Esophagus squamous epithelium (tissue), 5 donors: Measurements from ENCODE around the gene GPC6. TPM values are rescaled to one million over a fixed set of nuclear protein-coding genes. Genes with fewer than 3 reads are reported as not detected.
"Not testable (repeated sequence)": the region's sequence is repeated elsewhere in the genome, so short reads cannot be mapped to it uniquely, and the experiment has no call there.

Experiments used
- DNase-seq: peaks from one replicate; lab custom pipeline; 2025; lab: John Stamatoyannopoulos, UW
- H3K27ac ChIP-seq, 4 donors: fragments of 200-600 bp; sonication (generic); one replicate each; pipeline ENCODE4 v1.5.1; 2016 to 2019; ENCODE audit warnings: mild to moderate bottlenecking in 1 of 4
- H3K27me3 ChIP-seq, 4 donors: fragments of 200-600 bp; sonication (generic); 1 replicate in 3 of 4; 2 replicates in 1 of 4; pipeline versions ENCODE4 v1.5.1 to v1.6.0; 2017 to 2021; ENCODE audit warnings: antibody characterized with exemption in 1 of 4
- H3K36me3 ChIP-seq, 3 donors: fragments of 200-600 bp; sonication (generic); one replicate each; pipeline ENCODE4 v1.5.1; 2016 to 2019
- H3K4me1 ChIP-seq, 3 donors: fragments of 200-600 bp; sonication (generic); one replicate each; pipeline ENCODE4 v1.5.1; 2017 to 2019
- H3K4me3 ChIP-seq, 4 donors: fragments of 200-600 bp; sonication (generic); 1 replicate in 3 of 4; 2 replicates in 1 of 4; pipeline ENCODE4 v1.5.1; 2016 to 2019; ENCODE audit warnings: mild to moderate bottlenecking in 2 of 4, moderate library complexity in 1 of 4
- H3K9me3 ChIP-seq, 3 donors: fragments of 200-600 bp; sonication (generic); one replicate each; pipeline ENCODE4 v1.5.1; 2016 to 2019
- POLR2A ChIP-seq, 4 donors: fragments of 450-650 bp; IDR thresholded peaks; one replicate each; pipeline ENCODE4 v1.6.1; 2017; ENCODE audit warnings: antibody characterized with exemption in 4 of 4, mild to moderate bottlenecking in 4 of 4, moderate library complexity in 3 of 4
- WGBS, 2 donors: methylation state at CpG; one replicate each; pipeline ENCODE4 v1.1.5; 2018; 5-methylcytosine and 5-hydroxymethylcytosine counted together
- intact Hi-C: fragments of 100-400 bp; cut with DNase I; formaldehyde crosslinking; loops from one replicate; pipeline ENCODE4 v1.15.0; 2022
- total RNA-seq, 4 donors: library from RNA; depleted of rRNA; stranded (reverse); fragments of >200 nt; gene quantifications; one replicate each; pipeline ENCODE4 v1.1.0, GENCODE V29; 2016
- TF ChIP-seq, protein P1 (sequence below), 6 experiments: fragments of 450-650 bp in 4 of 6; fragments of 200-600 bp in 2 of 6; sonication (generic) in 2 of 6; IDR thresholded peaks; one replicate each; pipeline ENCODE4 v1.5.1; 2016 to 2019; ENCODE audit warnings: antibody characterized with exemption in 6 of 6, mild to moderate bottlenecking in 4 of 6, moderate library complexity in 4 of 6
- donor health status: DM: yes; HTN: yes; CAD: no.

Gene GPC6
- total RNA-seq, 4 donors from 2014 or later: 0.57 to 8.6 (median 2.6) TPM

DNA sequence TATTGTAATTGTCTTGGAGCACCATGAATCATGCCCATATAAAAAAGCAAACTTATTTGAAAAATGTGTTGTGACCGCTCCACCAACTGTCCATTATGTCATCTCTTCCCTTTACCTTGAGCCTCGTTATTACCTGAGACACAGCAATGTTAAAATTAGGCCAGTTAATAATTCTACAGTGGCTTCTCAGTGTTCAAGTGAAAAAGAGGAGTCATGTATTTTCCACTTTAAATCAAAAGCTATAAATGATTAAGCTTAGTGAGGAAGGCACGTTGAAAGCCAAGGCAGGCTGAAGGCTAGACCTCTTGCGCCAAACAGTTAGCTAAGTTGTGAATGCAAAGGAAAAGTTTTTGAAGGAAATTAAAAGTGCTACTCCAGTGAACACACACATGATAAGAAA lies 210.5 kb downstream of the GPC6 start:
- H3K4me1 ChIP-seq: no peaks in the 10 kb centered on the region
- intact Hi-C loops: no loop called here
- no peak for DNase-seq
- 65 to 79% methylated on average over 4 of the region's 4 CpGs for WGBS, 2 donors
- no peaks in the 10 kb centered on the region for H3K36me3 ChIP-seq
- H3K4me3 ChIP-seq: no peak overlapping the region
- TF ChIP-seq, protein P1, sequence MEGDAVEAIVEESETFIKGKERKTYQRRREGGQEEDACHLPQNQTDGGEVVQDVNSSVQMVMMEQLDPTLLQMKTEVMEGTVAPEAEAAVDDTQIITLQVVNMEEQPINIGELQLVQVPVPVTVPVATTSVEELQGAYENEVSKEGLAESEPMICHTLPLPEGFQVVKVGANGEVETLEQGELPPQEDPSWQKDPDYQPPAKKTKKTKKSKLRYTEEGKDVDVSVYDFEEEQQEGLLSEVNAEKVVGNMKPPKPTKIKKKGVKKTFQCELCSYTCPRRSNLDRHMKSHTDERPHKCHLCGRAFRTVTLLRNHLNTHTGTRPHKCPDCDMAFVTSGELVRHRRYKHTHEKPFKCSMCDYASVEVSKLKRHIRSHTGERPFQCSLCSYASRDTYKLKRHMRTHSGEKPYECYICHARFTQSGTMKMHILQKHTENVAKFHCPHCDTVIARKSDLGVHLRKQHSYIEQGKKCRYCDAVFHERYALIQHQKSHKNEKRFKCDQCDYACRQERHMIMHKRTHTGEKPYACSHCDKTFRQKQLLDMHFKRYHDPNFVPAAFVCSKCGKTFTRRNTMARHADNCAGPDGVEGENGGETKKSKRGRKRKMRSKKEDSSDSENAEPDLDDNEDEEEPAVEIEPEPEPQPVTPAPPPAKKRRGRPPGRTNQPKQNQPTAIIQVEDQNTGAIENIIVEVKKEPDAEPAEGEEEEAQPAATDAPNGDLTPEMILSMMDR (IDR thresholded peaks at IDR 0.05): no peak
- TF ChIP-seq POLR2A (IDR thresholded peaks at IDR 0.05): no peak
- H3K27ac ChIP-seq: no peak overlapping the region
- H3K9me3 ChIP-seq: no peaks in the 10 kb centered on the region
- no peaks in the 10 kb centered on the region for H3K27me3 ChIP-seq

DNA sequence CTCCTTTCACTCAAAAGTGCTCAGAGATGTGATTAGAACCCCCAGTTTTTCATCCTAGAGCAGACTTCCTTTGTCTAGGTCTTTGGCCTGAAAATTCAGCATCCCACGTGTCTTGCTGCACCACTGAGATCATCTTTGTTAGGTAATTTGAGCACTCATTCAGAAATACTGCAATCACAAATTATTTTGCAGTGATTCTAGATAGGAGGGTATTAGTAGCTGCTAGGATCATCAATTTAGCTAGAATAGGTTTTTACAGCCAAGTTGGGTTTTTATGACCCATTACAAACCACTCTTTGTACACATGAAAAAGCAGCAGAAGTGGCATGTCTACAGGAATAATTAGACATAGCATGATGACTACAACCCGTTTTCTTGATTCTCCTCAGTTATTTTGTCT lies 219.6 kb downstream of the GPC6 start:
- WGBS, 2 donors: 50 to 57% methylated on average over 2 of the region's 2 CpGs
- H3K9me3 ChIP-seq: no peaks in the 10 kb centered on the region
- intact Hi-C loops: no loop called here
- H3K27me3 ChIP-seq: no peaks in the 10 kb centered on the region
- no peaks in the 10 kb centered on the region for H3K4me1 ChIP-seq
- no peak overlapping the region for H3K27ac ChIP-seq
- H3K4me3 ChIP-seq: no peak overlapping the region
- TF ChIP-seq POLR2A (IDR thresholded peaks at IDR 0.05): no peak
- TF ChIP-seq, protein P1 (IDR thresholded peaks at IDR 0.05): no peak
- no peaks in the 10 kb centered on the region for H3K36me3 ChIP-seq
- DNase-seq: no peak

DNA sequence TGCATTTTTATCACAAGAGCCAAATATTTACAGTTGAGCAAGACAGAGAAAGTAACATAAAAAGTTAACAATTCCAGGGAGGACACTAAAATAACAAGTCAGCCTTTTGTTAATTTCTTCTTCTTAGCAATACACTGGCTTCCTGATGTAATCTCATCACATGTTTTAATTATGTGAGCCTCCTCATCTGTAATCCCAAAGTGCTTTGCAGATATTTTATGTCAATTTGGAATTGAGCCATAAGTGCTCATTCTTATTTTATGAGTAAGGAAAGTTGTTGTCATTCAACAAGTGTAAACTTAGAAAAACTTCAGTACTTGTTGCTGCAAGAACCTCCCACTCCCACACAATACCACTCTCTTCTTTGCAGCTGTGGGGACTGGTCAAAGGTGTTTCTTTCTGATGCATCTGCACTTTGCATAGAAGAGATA lies 223.6 kb downstream of the GPC6 start:
- H3K9me3 ChIP-seq: no peaks in the 10 kb centered on the region
- H3K4me1 ChIP-seq: no peaks in the 10 kb centered on the region
- H3K27me3 ChIP-seq: no peaks in the 10 kb centered on the region
- DNase-seq: no peak
- H3K36me3 ChIP-seq: no peaks in the 10 kb centered on the region
- no peak for TF ChIP-seq POLR2A (IDR thresholded peaks at IDR 0.05)
- TF ChIP-seq, protein P1 (IDR thresholded peaks at IDR 0.05): no peak
- H3K27ac ChIP-seq: no peak overlapping the region
- intact Hi-C loops: no loop called here
- no peak overlapping the region for H3K4me3 ChIP-seq

DNA sequence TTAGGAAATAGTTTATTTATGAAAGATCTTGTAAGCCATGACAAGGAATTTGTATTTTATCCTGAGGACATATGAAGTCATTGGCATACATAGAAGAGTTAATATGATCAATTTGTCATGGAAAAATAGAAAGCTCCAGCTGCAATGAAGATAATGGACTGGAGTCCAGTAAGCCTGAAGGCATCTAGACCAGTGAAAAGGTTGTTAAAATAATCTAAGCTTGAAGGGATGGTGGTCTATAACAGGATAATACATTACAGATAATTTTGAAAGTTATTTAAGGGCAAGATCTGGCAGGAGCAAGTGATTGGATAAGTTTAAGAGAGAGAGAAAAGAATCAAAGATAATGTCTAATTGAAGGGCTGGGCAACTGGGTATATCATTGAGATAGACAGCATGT lies 224.2 kb downstream of the GPC6 start:
- intact Hi-C loops: no loop called here

DNA sequence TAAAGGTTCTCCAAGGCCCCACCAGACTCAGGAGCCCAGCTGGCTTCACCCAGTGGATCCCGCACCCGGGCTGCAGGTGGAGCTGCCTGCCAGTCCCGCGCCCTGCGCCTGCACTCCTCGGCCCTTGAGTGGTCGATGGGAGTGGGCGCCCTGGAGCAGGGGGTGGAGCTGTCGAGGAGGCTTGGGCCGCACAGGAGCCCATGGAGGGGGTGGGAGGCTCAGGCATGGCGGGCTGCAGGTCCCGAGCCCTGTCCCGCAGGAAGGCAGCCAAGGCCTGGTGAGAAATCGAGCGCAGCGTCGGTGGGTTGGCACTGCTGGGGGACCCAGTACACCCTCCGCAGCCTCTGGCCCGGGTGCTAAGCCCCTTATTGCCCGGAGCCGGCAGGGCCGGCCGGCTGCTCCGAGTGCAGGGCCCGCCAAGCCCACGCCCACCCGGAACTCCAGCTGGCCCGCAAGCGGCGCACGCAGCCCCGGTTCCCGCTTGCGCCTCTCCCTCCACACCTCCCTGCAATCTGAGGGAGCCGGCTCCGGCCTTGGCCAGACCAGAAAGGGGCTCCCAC lies 228.1 kb downstream of the GPC6 start:
- H3K4me3 ChIP-seq, DNase-seq, intact Hi-C loops: not testable (repeated sequence)

More for the DNA sequence above, 224.2 kb downstream of the GPC6 start:
- TF ChIP-seq, protein P1 (IDR thresholded peaks at IDR 0.05): no peak
- no peak for TF ChIP-seq POLR2A (IDR thresholded peaks at IDR 0.05)
- Histone ChIP-seq H3K9me3 (no peaks in the 10 kb centered on the region), H3K27ac (no peak overlapping the region), H3K27me3 (no peaks in the 10 kb centered on the region), H3K36me3 (no peaks in the 10 kb centered on the region), H3K4me1 (no peaks in the 10 kb centered on the region), H3K4me3 (no peak overlapping the region)
- DNase-seq: no peak

DNA sequence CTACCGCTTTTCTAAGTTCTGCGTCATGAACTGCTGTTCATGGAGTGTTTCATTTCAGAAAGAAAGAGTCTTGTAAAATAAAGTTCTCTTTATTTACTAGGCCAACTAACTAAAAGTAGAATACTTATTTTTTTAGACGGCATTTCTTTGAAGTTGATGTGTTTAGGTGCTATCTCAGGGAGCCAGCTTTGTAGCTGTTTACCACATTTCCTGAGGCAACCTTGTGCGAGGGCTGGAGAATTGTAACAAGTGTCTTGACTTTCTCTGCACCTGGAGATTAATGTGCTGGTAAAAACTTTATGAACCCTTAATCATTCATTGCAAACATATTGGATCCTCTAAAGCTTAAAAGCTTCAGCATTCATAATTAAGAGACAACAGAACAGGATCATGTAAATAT lies 229.3 kb downstream of the GPC6 start:
- Histone ChIP-seq H3K27ac (no peak overlapping the region), H3K4me1 (no peaks in the 10 kb centered on the region), H3K36me3 (no peaks in the 10 kb centered on the region), H3K4me3 (no peak overlapping the region), H3K9me3 (no peaks in the 10 kb centered on the region), H3K27me3 (no peaks in the 10 kb centered on the region)
- TF ChIP-seq, protein P1 (IDR thresholded peaks at IDR 0.05): no peak
- TF ChIP-seq POLR2A (IDR thresholded peaks at IDR 0.05): no peak
- no peak for DNase-seq
- 75 to 77% methylated on average over 4 of the region's 4 CpGs for WGBS, 2 donors
- intact Hi-C loops: no loop called here

More for the DNA sequence above, 228.1 kb downstream of the GPC6 start:
- not testable (repeated sequence) for H3K36me3 ChIP-seq, H3K9me3 ChIP-seq, H3K27me3 ChIP-seq, H3K4me1 ChIP-seq, H3K27ac ChIP-seq
- no CpG with 5 or more reads among the region's 36 CpGs for WGBS, 2 donors
